DMS114 treated with DMSO at 0.1 percent for 48 hours (cell line): ENCODE data around the gene KRTAP27-1.

ENCODE experiments used
- DNase-seq: peaks from one replicate; lab custom pipeline; 2025; ENCODE audit not compliant: unreplicated experiment; lab: John Stamatoyannopoulos, UW

KRTAP27-1 gene, protein sequence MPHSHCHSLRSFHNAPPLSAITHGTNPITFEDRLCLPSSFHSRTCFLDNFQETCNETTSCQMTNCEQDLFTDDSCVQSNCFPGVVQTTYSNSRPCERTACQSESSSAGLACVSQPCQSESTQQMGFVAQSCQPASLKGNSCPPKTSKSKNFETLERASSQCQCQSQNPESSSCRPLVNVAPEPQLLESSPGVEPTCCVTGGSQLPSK

DNA sequence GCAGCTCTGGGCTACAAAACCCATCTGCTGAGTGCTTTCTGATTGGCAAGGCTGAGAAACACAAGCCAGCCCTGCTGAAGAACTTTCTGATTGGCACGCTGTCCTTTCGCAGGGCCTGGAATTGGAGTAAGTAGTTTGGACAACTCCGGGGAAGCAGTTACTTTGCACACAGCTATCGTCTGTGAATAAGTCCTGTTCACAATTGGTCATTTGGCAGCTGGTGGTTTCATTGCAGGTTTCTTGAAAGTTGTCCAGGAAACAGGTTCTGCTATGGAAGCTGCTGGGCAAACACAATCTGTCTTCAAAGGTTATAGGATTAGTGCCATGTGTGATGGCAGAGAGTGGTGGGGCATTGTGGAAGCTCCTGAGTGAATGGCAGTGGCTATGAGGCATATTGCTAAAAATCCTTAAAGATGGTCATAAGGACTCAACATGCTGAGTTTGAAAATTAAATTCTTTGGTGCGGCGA, at the start of gene KRTAP27-1:
Gene KRTAP27-1 (minus strand): TSS at position 419 of the 469 bp plus-strand sequence. CDS start 26 bp downstream, at position 393.
- no peak for DNase-seq

DNA sequence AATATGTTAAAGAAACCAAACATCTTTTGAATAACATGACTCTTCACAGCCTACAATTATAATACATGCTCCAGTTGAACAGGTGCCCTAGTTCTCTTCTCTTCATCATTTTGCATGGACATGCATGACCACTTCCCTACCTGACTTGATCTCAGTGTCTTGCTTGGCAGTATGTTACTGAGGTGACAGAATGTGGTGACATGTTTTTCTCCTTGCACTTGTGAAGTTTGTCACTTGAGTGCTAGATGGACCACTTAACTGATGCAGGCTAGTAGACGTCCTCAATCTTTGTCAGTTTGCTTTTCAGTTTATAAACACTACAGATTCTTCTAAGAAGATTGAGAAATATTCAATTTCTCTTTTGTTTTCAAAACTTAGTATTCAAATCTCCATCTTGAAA, 44.7 kb upstream of the KRTAP27-1 start:
- DNase-seq, result no peak

DNA sequence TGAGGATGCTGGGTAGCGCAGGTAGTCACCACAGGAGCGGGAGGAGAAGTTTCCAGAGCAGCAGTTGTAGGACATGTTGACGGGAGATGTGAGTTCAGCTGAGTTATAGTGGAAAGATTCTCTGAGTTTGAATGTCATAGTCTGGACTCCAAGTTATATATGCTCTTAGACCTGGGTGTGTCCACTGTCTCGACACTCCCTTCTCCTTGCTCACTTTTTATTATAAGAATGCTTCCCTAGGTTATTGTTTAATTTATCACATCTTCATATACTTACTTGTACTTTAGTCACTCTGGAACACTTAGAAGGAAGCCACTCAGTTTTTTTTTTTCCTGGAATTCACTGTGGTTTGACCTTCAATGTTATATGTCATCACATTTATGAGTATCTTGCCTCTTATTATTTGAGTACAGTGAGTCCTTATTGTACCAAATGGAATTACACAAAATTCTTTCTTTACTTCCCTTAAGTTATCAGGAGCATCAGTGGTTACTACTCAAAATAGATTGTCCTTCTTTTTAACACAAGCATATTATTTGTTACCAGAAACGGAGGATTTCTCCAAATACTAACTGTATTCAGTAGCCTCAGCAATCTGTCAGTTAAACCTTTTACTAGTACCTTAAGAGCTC, 34.8 kb upstream of the KRTAP27-1 start, which contains the start of gene KRTAP13-2:
Gene KRTAP13-2 (minus strand): TSS at position 133 of the 632 bp plus-strand sequence. CDS start 58 bp downstream, at position 75.
- DNase-seq, result no peak

DNA sequence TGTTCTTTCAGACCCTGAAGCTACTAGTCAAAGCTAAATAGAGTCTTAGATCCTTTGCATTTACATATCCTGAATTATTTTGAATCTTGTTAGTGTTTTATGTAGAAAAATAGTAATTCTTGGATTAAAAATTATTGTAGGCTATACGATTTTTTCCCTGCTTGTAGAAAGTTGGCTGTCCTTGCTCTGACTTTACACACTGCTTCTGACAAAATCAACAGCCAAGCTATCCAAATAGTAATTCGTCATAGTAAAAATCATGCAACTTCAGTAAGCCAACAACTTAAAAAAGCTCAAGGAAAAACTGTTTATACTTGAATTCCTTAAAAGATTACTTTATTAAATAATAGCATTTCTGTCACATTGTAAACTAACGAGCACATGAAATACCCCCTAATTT, 18.4 kb upstream of the KRTAP27-1 start:
- no peak for DNase-seq

DNA sequence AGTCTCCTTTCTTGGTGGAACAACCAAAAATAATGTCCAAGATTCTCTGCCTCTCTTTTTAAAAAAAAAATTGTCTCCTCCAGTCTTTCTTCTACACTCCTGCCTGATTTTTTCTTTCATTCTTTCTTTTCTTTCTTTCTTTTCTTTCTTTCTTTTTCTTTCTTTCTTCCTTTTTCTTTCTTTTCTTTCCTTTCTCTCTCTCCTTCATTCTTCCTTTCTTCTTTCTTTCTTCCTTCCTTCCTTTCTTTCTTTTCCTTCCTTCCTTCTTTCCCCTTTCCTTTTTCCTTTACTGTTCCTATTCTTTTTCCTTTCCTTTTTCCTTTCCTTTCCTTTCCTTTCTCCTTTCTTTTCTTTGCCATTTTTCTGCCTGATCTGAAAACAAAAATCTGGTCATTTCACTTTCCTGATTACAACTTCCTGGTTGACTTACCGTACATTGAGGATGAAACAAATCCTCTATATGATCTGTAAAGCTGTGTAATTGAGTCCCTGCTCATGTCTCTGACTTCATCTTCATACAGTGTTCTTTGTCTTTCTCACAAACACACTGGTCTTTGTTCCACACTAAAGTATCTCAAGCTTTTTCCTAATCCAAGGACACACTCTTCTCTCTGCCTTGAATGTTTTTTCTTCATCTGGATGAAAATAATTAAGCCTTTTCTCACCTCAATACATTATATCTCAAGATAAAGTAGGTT, 17.0 kb upstream of the KRTAP27-1 start:
- DNase-seq, result no peak

DNA sequence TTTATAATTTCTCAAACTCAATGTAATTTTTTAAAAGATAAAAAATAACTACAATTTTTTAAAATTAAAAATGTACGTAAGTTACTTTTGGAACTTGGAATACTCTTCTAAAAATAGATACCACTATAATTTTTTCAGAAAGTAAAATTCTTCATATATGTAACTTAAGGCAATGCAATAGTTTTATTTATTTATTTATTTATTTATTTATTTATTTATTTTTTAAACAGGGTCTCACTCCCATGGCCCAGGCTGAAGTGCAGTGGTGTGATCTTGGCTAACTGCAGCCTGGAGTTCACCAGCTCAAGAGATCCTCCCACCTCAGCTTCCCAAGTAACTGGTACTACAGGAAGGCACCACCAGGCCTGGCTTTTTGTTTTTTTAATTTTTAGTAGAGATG, 14.0 kb upstream of the KRTAP27-1 start:
- DNase-seq, result no peak

DNA sequence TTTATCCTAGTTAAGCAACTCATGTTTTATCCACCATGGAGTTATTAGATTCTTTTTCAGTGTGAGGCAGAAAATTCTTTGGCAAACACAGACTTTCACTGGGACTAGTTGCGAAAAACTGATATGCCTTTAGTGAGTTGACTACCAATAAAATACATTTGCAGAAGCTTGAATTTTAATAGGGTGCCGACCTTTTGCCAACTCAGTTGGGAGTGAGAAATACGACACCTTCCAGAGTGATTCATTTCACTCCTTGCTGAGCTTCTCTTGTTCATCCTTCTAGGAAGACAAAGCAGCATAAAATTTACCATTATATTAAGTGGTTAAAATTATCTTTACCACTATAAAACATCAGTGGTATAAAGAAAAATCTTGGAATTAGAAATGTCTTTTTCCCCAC, 12.1 kb upstream of the KRTAP27-1 start:
- no peak for DNase-seq

DNA sequence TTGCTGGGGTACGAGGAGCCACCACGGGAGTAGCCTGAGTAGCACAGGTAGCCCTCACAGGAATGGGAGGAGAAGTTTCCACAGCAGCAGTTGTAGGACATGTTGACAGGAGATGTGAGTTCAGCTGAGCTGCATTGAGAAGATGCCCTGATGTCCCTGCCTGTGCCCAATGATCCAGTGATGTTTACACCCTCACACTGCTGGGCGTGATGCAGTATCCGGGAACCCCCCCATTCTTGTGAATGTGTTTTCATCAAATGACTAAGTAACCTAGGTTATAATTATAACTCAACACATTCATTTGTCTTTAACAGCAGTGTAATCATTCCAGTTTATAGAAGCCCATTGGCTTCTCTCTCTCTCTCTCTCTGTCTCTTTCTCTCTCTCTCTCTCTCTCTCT, 11.0 kb upstream of the KRTAP27-1 start, which contains the start of gene KRTAP23-1:
Gene KRTAP23-1 (minus strand): TSS at position 101 of the 400 bp plus-strand sequence. CDS start 0 bp downstream, at position 101.
- DNase-seq, result no peak

DNA sequence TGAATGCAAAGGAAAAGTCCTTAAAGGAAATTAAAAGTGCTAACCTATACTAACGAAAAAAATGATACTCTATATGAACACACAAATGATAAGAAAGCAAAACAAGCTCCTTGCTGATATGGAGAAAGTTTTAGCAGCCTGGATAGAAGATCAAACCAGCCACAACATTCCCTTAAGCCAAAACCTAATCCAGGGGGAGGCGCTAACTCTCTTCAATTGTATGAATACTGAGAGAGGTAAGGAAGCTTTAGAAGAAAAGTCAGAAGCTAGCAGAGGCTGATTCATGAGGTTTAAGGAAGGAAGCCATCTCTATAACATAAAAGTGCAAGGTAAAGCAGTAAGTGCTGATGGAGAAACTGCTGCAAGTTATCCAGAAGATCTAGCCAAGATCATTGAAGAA, 7.5 kb upstream of the KRTAP27-1 start:
- no peak for DNase-seq

DNA sequence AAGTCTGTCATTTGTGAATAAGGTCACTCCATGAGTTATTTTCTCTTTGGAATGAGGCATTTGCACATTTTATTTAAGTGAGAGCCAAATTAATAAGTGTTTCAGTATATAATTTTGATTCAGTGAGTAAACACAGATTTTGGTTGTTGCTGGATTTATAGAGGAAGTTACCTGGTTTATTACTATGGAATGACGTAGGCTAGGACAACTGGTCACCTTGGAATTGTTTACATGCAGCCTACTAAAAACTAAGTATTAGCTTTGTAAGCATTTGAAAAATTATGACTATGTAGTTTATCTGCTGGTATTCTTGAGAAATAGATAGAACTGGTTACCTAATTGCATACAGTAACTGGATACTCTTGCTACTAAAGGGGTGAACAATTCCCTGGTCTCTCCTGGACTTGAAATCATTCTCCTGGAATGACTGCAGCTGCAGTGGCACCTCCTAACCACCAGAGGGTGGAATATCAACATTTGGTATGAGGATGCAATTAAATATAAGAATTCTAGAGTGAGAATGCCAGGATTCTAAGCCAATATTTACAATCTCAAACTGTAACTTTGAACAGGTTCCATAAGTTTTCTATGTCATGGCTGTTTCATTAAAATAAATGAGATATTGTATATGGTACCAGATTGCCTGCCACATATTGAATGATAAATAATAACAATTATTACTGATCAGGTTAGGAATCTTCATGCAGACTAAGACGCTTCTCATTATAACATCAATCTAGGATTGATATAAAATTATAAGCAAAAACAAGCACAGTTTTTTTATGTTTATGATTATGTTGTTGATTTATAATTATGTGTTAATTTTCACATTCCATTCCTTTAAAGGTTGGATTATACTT, 3.5 kb upstream of the KRTAP27-1 start:
- peak; percentile 1 for DNase-seq

DNA sequence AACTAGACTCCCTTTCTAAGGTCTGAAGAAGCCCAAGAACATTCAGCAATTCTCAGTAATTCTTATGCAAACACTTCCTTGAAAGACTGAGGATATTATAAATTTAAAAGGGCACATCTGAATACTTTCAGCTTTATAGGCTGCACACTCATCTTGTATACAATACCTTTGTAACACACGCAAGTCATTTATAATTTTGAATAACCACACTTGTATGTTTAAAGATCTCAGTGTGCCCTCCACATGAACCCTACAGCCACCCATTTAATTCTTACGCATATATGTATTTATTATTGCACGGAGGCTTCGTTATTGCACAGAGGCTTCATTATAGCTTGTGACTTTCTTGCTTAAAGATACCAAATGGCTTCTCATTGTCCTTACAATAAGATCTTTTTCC, 1.2 kb upstream of the KRTAP27-1 start:
- no peak for DNase-seq

DNA sequence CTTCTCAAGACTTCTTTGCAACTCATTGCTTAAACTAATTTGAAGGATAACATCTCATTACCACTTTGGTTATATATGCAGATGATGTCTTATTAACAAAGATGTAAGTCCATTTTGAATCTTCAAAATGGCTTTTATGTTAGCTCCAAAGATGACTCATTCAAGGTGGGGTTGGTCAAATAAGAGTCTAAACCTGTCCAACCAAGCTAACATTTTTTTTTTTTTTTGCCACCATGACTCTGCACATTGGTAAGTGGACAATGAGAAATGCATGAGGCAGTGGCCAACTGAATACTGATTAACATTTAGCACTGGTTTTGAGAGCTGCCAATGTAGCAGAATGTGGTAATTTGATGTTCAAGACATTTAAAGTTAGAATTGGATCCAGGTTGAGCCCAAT, 278 bp upstream of the KRTAP27-1 start:
- DNase-seq, result no peak

DNA sequence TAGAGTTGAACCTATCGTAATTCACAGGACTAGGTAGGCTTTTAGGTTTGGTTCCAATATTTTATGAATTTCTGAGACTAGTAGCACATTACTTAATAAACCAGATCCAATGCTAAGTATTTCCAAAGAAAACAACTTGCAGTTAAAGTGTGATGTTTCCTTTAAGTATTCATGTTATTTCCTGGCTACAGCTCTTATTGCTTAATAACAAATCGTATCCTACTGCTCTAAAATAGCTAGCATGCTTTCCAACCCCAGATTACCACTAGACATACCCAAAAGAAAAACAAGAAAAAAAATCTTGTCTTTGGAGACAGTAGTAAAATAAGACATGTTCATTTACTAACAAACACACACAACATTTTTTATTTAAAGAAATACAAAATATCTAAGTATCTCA, 898 bp downstream of the KRTAP27-1 start:
- no peak for DNase-seq

DNA sequence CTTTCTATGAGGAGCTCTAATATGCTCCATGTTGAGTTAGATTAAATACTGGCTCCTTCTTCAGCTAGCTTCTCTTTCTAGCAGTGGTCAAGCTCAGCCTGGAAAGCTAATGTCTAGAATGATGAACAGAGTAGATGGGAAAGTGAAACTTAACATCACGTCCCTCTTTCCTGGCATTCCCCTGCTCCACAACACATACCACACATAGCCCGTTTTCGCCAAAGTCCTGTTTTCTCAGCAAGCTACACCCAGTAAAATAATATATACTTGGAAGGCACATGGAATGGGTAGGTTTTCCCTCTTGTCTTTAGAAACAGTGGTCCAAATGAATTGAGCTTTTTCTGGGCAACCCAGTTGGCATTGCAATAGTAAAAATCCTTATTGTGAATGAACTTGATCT, 3.8 kb downstream of the KRTAP27-1 start:
- no peak for DNase-seq

DNA sequence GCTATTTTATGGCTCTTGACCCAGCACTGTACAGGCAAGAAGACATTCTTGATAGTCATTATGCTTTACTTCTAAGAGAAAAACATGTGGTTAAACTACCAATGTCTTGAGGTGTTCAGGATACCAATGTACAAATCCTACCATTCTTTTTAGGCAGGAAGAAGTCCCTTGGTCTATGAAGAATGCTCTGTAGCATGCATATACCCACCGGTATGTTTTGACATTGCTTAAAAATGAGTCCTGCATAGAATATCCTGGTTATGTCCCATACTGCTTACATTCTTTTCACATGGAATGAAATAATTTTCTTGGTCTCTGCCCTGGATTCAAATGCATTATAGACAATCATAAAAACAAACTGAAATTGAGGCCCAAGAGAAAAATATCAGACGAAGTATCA, 4.8 kb downstream of the KRTAP27-1 start:
- DNase-seq, result no peak

DNA sequence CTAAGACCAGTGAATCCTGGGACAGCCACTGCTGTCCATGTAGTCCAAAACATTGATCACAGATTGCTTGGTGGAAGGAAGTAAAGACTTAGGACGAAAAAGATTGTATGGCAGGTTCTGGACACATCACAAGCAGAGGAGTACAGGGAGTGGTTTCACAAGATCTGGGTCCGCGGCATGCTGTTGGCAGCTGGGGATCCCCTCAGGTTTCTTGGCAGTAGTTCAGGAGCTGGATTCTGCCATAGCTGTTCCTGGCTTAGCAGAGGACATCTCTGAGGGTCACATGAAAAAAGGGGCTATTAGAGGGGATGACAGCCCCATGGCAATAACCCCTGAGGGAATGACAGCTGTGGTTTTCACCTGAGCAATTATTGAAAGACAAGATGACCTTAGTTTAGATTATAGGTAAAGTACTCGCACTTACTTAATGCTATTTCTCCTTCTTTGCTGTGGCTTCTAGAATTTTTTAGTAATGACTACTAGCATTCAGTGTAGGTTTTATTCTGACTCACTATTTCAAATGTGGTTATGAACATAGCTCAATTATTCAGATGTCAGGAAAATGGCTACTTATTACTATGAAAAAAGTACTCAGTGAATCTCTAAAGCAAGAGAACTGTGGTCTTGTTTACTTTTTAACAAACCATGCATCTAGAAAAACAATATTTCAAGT, 8.2 kb downstream of the KRTAP27-1 start:
- DNase-seq, result no peak

DNA sequence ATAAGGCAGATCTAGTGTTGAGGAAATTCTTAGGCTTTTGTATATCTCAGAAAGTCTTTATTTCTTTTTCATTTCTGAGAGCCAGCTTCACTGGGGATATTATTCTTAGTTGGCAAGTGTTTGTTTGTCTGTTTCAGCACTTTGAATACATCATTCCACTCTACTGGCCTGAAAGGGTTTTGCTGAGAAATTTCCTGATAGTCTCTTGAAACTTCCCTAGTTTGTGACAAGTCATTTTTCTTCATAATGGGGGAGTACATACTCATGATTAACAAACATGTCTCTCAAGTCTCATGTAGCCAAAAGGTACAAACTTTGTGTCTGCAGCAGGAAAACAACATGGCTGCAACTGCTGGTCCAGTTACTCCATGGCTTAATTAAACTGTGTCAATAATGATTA, 11.1 kb downstream of the KRTAP27-1 start:
- DNase-seq, result no peak

DNA sequence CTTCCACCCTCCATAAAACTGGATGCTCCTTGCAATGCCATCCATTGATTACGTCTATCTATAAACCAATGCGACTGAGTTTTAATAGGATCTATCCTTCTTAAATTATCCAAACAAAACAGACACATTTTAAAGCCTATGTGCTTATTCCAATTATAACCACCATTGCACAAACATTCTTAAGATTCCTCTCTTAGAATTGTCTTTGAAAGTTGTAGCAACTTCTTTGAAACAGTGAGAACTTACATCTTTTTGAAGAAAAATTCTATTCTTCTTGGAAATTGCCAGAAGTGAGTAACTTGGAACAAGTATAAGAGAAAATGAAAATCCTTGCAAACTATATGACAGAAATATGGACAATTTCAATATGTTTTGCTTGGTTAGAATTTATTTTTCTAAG, 17.3 kb downstream of the KRTAP27-1 start, which contains the start of gene KRTAP26-1:
Gene KRTAP26-1 (minus strand): TSS at position 101 of the 400 bp plus-strand sequence. CDS start 280 bp downstream, outside the sequence.
- no peak for DNase-seq

DNA sequence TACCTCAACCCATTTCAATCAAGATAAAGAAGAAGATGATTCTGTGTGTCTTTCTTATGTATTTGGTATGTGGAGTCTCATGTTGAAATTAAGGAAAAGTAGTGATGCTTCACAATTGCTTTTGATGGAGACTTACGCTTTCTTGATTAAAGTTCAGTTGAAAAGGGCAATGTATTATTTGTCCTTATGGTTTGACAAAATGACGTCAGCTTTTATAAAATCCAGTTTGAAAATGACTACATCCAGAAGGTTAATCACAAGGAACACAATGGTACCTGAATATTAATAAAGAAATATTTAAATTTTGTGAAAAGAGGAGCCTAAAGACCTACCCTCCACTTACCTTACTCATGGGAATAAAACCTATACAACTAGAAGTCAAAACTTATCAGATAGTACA, 21.8 kb downstream of the KRTAP27-1 start:
- DNase-seq, result no peak

DNA sequence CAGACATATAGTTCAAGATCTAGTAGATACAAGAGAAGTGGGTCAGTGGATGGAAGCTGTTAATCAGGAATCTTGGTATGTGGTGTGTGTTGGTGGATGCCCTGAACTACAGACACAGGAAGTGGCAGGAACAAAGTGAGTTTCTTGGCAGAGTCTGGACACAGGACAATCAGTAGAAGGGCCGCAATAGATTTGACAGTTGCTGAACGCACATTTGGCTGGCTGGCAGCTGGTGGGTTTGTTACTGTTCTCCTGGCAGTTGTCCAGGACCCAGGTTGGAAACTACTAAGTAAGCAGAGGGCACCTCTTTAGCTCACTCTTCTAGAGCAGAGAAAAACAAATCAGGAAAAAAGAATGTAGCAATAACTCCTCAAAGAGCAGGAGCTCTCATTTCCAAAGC, 30.6 kb downstream of the KRTAP27-1 start:
- no peak for DNase-seq
